Glutamatergic neuron (in vitro differentiated cells): ENCODE data around the gene TSPAN3. TPM values are rescaled to one million over a fixed set of nuclear protein-coding genes. Genes with fewer than 3 reads are reported as not detected.

ENCODE experiments used
- DNase-seq: peaks from one replicate; pipeline ENCODE4 v3.0.0; 2022
- H3K27ac Mint-ChIP-seq: one replicate; pipeline ENCODE4 v1.8.0; 2020; ENCODE audit warnings: mild to moderate bottlenecking, mixed read lengths, inconsistent platforms; ENCODE audit not compliant: unreplicated experiment
- H3K27me3 Mint-ChIP-seq: one replicate; pipeline ENCODE4 v1.8.0; 2020; ENCODE audit warnings: mild to moderate bottlenecking, moderate library complexity, mixed read lengths, inconsistent platforms; ENCODE audit not compliant: unreplicated experiment
- H3K36me3 Mint-ChIP-seq: one replicate; pipeline ENCODE4 v1.8.0; 2020; ENCODE audit warnings: mild to moderate bottlenecking, mixed read lengths, inconsistent platforms; ENCODE audit not compliant: unreplicated experiment
- H3K4me1 Mint-ChIP-seq: one replicate; pipeline ENCODE4 v1.8.0; 2020; ENCODE audit warnings: mild to moderate bottlenecking, low read depth, mixed read lengths, inconsistent platforms; ENCODE audit not compliant: unreplicated experiment
- H3K4me3 Mint-ChIP-seq: one replicate; pipeline ENCODE4 v1.8.0; 2020; ENCODE audit warnings: mild to moderate bottlenecking, mixed read lengths, inconsistent platforms; ENCODE audit not compliant: unreplicated experiment
- H3K9me3 Mint-ChIP-seq: one replicate; pipeline ENCODE4 v1.8.0; 2020; ENCODE audit warnings: mild to moderate bottlenecking, moderate library complexity, mixed read lengths, inconsistent platforms; ENCODE audit not compliant: unreplicated experiment
- CTCF ChIP-seq: fragments of 200-600 bp; sonication (generic); IDR thresholded peaks from one replicate; pipeline ENCODE4 v1.5.0; 2021; ENCODE audit not compliant: partially characterized antibody, unreplicated experiment
- total RNA-seq: library from RNA; stranded (reverse); fragmentation: NEBNext Ultra II Directional; extraction: Animal tissue kit (Norgen Biotek cat#: 25700); gene quantifications from one replicate; pipeline ENCODE4 v1.2.1, GENCODE V29; 2021; ENCODE audit not compliant: unreplicated experiment

TSPAN3 gene
- total RNA-seq, 1 donor from 2014 or later = 190 TPM

DNA sequence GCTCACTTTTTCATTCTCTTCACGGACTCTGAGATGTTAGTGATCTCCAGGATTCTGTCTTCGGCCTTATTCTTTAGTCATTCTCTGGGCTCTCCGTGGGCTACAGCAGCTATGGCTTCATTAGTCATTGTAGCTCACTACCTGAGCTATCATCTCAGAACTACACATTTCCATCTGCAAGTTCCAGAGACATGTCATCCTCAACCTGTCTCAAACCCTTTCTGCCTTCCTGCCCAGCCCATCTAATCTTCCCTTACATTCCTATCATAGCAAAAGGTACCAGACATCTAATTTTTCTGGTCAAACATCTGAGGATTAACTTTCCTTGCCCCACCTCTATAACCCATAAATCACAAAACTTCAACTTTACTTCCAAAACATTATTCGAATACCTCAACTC lies 13.2 kb downstream of the TSPAN3 start:
- peaks cover 25% of the 10 kb centered on the region for H3K4me1 Mint-ChIP-seq
- no peak overlapping the region for H3K4me3 Mint-ChIP-seq
- H3K27ac Mint-ChIP-seq = no peak overlapping the region
- peaks cover 4% of the 10 kb centered on the region for H3K9me3 Mint-ChIP-seq
- DNase-seq = no peak
- no peaks in the 10 kb centered on the region for H3K36me3 Mint-ChIP-seq
- no peaks in the 10 kb centered on the region for H3K27me3 Mint-ChIP-seq
- no peak for TF ChIP-seq CTCF

DNA sequence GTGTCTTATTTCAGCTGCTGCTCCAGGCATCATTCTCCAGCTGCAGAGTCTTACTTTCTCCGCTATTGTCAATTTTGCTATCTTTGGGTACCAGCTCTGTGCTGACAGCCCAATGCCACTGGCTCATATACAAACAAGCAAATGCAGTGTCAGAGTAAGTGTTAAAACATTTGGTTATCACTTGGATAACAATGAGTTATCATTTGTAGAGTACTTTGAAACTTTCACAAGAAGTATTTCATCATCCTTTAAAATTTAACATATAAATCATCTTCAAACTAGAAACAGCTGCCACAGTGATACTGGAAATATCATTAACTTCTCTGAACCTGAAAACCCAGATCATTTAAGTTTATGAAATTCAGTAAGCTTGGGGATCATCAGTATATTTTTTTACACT lies 13.8 kb downstream of the TSPAN3 start:
- no peak for TF ChIP-seq CTCF
- no peak overlapping the region for H3K27ac Mint-ChIP-seq
- no peaks in the 10 kb centered on the region for H3K27me3 Mint-ChIP-seq
- peaks cover 21% of the 10 kb centered on the region for H3K4me1 Mint-ChIP-seq
- H3K9me3 Mint-ChIP-seq = peaks cover 4% of the 10 kb centered on the region
- H3K4me3 Mint-ChIP-seq = no peak overlapping the region
- no peaks in the 10 kb centered on the region for H3K36me3 Mint-ChIP-seq
- no peak for DNase-seq

GRCh38 chr15:77053709-77054108 lies 17.2 kb downstream of the TSPAN3 start:
- Mint-ChIP-seq H3K27ac (no peak overlapping the region), H3K4me3 (no peak overlapping the region), H3K4me1 (peaks cover 3% of the 10 kb centered on the region), H3K27me3 (no peaks in the 10 kb centered on the region), H3K36me3 (no peaks in the 10 kb centered on the region), H3K9me3 (peaks cover 4% of the 10 kb centered on the region)
- no peak for DNase-seq
- no peak for TF ChIP-seq CTCF

DNA sequence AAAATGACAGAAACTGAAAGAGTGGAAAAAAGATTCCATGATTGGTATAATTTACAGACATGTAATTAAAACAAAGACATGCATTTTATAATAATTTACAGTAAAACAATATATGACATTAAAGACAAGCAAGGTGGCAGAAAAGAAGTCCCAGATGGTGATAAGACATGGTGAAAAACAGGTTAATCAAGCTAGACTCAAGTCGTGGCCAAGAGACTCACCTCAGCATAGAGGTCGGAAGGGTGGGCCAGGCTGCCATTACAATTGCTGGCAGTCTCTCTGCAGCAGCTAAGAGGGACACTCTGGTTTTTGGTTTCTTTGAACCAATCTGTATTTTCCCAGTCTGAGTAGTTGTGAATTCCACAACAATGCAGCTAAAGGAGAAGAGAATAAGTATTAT lies 18.4 kb downstream of the TSPAN3 start:
- H3K27ac Mint-ChIP-seq = no peak overlapping the region
- DNase-seq = no peak
- H3K27me3 Mint-ChIP-seq = no peaks in the 10 kb centered on the region
- H3K9me3 Mint-ChIP-seq = peaks cover under 1% of the 10 kb centered on the region
- H3K36me3 Mint-ChIP-seq = no peaks in the 10 kb centered on the region
- H3K4me1 Mint-ChIP-seq = peaks cover 3% of the 10 kb centered on the region
- no peak for TF ChIP-seq CTCF
- H3K4me3 Mint-ChIP-seq = no peak overlapping the region

GRCh38 chr15:77048135-77048876 lies 22.6 kb downstream of the TSPAN3 start:
- Mint-ChIP-seq H3K4me1 (peaks cover 3% of the 10 kb centered on the region), H3K9me3 (peaks cover 2% of the 10 kb centered on the region), H3K27me3 (peaks cover 5% of the 10 kb centered on the region), H3K36me3 (no peaks in the 10 kb centered on the region), H3K4me3 (no peak overlapping the region), H3K27ac (no peak overlapping the region)
- DNase-seq = no peak
- TF ChIP-seq CTCF = no peak
